Measurements from ENCODE around the gene CRTAC1. TPM values are rescaled to one million over a fixed set of nuclear protein-coding genes. Genes with fewer than 3 reads are reported as not detected.
A peak's percentile ranks its signal among the peaks of the same experiment; 100 is the strongest.

Gene CRTAC1
- polyA plus RNA-seq, 3 donors = not detected

- H3K9me3 ChIP-seq (replicated peaks in 1 of 2; ENCODE audit: control insufficient read depth in 1 of 2, insufficient read depth in 1 of 2, low read length in 2 of 2) = peaks cover 0 to 9% of the 10 kb centered on the region in 2 donors
- Mint-ChIP-seq H3K27me3 (ENCODE audit: low read depth in 3 of 3) (peaks cover 29 to 43% (median 29%) of the 10 kb centered on the region in 3 donors), H3K9me3 (peaks cover 0 to 5% (median 2%) of the 10 kb centered on the region in 7 donors), H3K36me3 (no peaks in the 10 kb centered on the region), H3K4me3 (no peak overlapping the region), H3K4me1 (peaks cover 18% of the 10 kb centered on the region), H3K27ac (no peak overlapping the region)
- H3K27ac ChIP-seq (ENCODE audit: low read depth in 1 of 2, low read length in 2 of 2) = no peak overlapping the region
- no CpG with 5 or more reads among the region's 3 CpGs for WGBS (ENCODE audit: insufficient coverage)
- H3K36me3 ChIP-seq (replicated peaks in 1 of 2; ENCODE audit: control insufficient read depth in 1 of 2, insufficient read depth in 2 of 2, low read length in 2 of 2) = no peaks in the 10 kb centered on the region
- H3K9ac ChIP-seq (ENCODE audit: insufficient read depth, low read length, poor library complexity, severe bottlenecking) = no peak overlapping the region
- no peak overlapping the region for H3K4me2 ChIP-seq (replicated peaks; ENCODE audit: extremely low read depth, low read length, poor library complexity, severe bottlenecking)
- H3K27me3 ChIP-seq (ENCODE audit: control insufficient read depth in 2 of 2, insufficient read depth in 2 of 2, low read length in 2 of 2) = peaks cover 24 to 34% of the 10 kb centered on the region in 2 donors
- no peaks in the 10 kb centered on the region for H4K20me1 ChIP-seq (ENCODE audit: insufficient read depth, low read length)
- H3K79me2 ChIP-seq (ENCODE audit: insufficient read depth, low read length) = no peaks in the 10 kb centered on the region
- no peak for TF ChIP-seq CTCF (IDR thresholded peaks at IDR 0.05)
- intact Hi-C loops (cut with micrococcal nuclease) = no loop called here
- no peak overlapping the region for H3K4me3 ChIP-seq (replicated peaks in 1 of 3; ENCODE audit: low read depth in 2 of 3, low read length in 3 of 3)
- H3K4me1 ChIP-seq (ENCODE audit: control insufficient read depth in 1 of 2, insufficient read depth in 2 of 2, low read length in 2 of 2) = peaks cover 10 to 12% of the 10 kb centered on the region in 2 donors
- H2AFZ ChIP-seq (ENCODE audit: insufficient read depth, low read depth, low read length, poor library complexity, severe bottlenecking) = no peak overlapping the region
- no peak for DNase-seq
These were observed 175.7 kb downstream of the CRTAC1 start for GRCh38 chr10:97854743-97855142.

GRCh38 chr10:97852840-97853405 is 177.5 kb downstream of the CRTAC1 start:
- H3K9me3 Mint-ChIP-seq = peaks cover 0 to 17% (median 4%) of the 10 kb centered on the region in 7 donors
- H3K27ac Mint-ChIP-seq = no peak overlapping the region
- Histone ChIP-seq H3K36me3 (replicated peaks in 1 of 2; ENCODE audit: control insufficient read depth in 1 of 2, insufficient read depth in 2 of 2, low read length in 2 of 2) (no peaks in the 10 kb centered on the region), H3K9me3 (replicated peaks in 1 of 2; ENCODE audit: control insufficient read depth in 1 of 2, insufficient read depth in 1 of 2, low read length in 2 of 2) (peaks cover 0 to 12% of the 10 kb centered on the region in 2 donors), H3K79me2 (ENCODE audit: insufficient read depth, low read length) (no peaks in the 10 kb centered on the region), H2AFZ (ENCODE audit: insufficient read depth, low read depth, low read length, poor library complexity, severe bottlenecking) (no peak overlapping the region), H3K4me1 (ENCODE audit: control insufficient read depth in 1 of 2, insufficient read depth in 2 of 2, low read length in 2 of 2) (peaks cover 6 to 10% of the 10 kb centered on the region in 2 donors), H3K27ac (ENCODE audit: low read depth in 1 of 2, low read length in 2 of 2) (no peak overlapping the region), H3K9ac (ENCODE audit: insufficient read depth, low read length, poor library complexity, severe bottlenecking) (no peak overlapping the region), H4K20me1 (ENCODE audit: insufficient read depth, low read length) (no peaks in the 10 kb centered on the region), H3K4me2 (replicated peaks; ENCODE audit: extremely low read depth, low read length, poor library complexity, severe bottlenecking) (no peak overlapping the region), H3K27me3 (ENCODE audit: control insufficient read depth in 2 of 2, insufficient read depth in 2 of 2, low read length in 2 of 2) (peaks cover 34 to 49% of the 10 kb centered on the region in 2 donors), H3K4me3 (replicated peaks in 1 of 3; ENCODE audit: low read depth in 2 of 3, low read length in 3 of 3) (no peak overlapping the region)
- peak overlapping the region in 1 of 2 donors; percentile 56 for H3K4me3 Mint-ChIP-seq
- H3K4me1 Mint-ChIP-seq = peaks cover 14% of the 10 kb centered on the region
- WGBS (ENCODE audit: insufficient coverage) = 100% methylated on average over 3 of the region's 4 CpGs
- DNase-seq = no peak
- H3K36me3 Mint-ChIP-seq = peaks cover 0 to 1% of the 10 kb centered on the region in 2 donors
- TF ChIP-seq CTCF (IDR thresholded peaks at IDR 0.05) = no peak
- intact Hi-C loops (cut with micrococcal nuclease) = no loop called here
- peaks cover 43 to 61% (median 45%) of the 10 kb centered on the region in 3 donors for H3K27me3 Mint-ChIP-seq (ENCODE audit: low read depth in 3 of 3)
